ENCODE measurements around the gene TMEM190.
A peak's percentile ranks its signal among the peaks of the same experiment; 100 is the strongest.

TMEM190 gene

DNA sequence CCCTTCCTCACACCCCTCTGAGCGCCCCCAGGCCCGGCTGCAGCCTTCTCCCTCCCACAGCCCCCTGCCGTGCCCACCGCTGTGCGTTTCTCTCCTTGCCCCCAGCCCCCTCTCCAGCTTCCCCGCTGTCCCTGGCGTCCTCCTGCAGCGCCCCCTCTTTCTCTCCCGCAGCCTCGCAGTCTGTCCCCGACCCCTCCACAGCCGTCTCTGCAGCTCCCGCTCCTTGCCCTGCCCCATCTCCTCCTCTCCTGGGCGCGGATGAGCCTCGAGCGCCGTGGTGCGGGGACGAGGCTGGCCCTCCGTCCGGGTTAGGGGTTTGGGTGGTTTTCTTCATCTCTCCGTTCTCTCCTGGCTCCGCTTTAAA lies 35.9 kb upstream of the TMEM190 start (continued):
- 0 out of 2 replicates have a peak, but pooled peaks have one; percentile 22 for TF ChIP-seq ZBTB8A (tag by site-specific recombination; IDR thresholded peaks at IDR 0.05)
- TF ChIP-seq, protein P1, sequence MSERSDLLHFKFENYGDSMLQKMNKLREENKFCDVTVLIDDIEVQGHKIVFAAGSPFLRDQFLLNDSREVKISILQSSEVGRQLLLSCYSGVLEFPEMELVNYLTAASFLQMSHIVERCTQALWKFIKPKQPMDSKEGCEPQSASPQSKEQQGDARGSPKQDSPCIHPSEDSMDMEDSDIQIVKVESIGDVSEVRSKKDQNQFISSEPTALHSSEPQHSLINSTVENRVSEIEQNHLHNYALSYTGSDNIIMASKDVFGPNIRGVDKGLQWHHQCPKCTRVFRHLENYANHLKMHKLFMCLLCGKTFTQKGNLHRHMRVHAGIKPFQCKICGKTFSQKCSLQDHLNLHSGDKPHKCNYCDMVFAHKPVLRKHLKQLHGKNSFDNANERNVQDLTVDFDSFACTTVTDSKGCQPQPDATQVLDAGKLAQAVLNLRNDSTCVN (tag by site-specific recombination; optimal IDR thresholded peaks at IDR 0.05): peak; percentile 38
- TF ChIP-seq ZNF664 (tag by site-specific recombination; IDR thresholded peaks at IDR 0.05): no peak
- no peak for TF ChIP-seq ZNF571 (tag by site-specific recombination; IDR thresholded peaks at IDR 0.05)
- no peak for TF ChIP-seq ZNF830 (tag by site-specific recombination; IDR thresholded peaks at IDR 0.05; ENCODE audit: low read depth)
- peak; percentile 13; the same call in 1 of the 2 replicates for TF ChIP-seq ZNF391 (tag by site-specific recombination; IDR thresholded peaks at IDR 0.05; ENCODE audit: borderline replicate concordance, low read depth)
- no peak for TF ChIP-seq ZNF169 (tag by site-specific recombination; IDR thresholded peaks at IDR 0.05)
- no peak for TF ChIP-seq OSR2 (tag by site-specific recombination; IDR thresholded peaks at IDR 0.05)
- TF ChIP-seq, protein P2, sequence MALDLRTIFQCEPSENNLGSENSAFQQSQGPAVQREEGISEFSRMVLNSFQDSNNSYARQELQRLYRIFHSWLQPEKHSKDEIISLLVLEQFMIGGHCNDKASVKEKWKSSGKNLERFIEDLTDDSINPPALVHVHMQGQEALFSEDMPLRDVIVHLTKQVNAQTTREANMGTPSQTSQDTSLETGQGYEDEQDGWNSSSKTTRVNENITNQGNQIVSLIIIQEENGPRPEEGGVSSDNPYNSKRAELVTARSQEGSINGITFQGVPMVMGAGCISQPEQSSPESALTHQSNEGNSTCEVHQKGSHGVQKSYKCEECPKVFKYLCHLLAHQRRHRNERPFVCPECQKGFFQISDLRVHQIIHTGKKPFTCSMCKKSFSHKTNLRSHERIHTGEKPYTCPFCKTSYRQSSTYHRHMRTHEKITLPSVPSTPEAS (tag by site-specific recombination; IDR thresholded peaks at IDR 0.05): no peak
- no peak for TF ChIP-seq ZNF37A (tag by site-specific recombination; IDR thresholded peaks at IDR 0.05)
- no peak for TF ChIP-seq TRIM28 (IDR thresholded peaks at IDR 0.05; ENCODE audit: borderline replicate concordance, low read length)
- TF ChIP-seq ZNF354C (tag by site-specific recombination; IDR thresholded peaks at IDR 0.05; ENCODE audit: borderline replicate concordance, low read depth): no peak
- TF ChIP-seq, protein P3, sequence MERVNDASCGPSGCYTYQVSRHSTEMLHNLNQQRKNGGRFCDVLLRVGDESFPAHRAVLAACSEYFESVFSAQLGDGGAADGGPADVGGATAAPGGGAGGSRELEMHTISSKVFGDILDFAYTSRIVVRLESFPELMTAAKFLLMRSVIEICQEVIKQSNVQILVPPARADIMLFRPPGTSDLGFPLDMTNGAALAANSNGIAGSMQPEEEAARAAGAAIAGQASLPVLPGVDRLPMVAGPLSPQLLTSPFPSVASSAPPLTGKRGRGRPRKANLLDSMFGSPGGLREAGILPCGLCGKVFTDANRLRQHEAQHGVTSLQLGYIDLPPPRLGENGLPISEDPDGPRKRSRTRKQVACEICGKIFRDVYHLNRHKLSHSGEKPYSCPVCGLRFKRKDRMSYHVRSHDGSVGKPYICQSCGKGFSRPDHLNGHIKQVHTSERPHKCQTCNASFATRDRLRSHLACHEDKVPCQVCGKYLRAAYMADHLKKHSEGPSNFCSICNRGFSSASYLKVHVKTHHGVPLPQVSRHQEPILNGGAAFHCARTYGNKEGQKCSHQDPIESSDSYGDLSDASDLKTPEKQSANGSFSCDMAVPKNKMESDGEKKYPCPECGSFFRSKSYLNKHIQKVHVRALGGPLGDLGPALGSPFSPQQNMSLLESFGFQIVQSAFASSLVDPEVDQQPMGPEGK (tag by site-specific recombination; IDR thresholded peaks at IDR 0.05): peak; percentile 94
- TF ChIP-seq EGR2 (tag by site-specific recombination; IDR thresholded peaks at IDR 0.05; ENCODE audit: low read depth): 0 out of 2 replicates have a peak, but pooled peaks have one; percentile 19
- TF ChIP-seq ZNF311 (tag by site-specific recombination; IDR thresholded peaks at IDR 0.05; ENCODE audit: borderline replicate concordance): no peak
- TF ChIP-seq, protein P4, sequence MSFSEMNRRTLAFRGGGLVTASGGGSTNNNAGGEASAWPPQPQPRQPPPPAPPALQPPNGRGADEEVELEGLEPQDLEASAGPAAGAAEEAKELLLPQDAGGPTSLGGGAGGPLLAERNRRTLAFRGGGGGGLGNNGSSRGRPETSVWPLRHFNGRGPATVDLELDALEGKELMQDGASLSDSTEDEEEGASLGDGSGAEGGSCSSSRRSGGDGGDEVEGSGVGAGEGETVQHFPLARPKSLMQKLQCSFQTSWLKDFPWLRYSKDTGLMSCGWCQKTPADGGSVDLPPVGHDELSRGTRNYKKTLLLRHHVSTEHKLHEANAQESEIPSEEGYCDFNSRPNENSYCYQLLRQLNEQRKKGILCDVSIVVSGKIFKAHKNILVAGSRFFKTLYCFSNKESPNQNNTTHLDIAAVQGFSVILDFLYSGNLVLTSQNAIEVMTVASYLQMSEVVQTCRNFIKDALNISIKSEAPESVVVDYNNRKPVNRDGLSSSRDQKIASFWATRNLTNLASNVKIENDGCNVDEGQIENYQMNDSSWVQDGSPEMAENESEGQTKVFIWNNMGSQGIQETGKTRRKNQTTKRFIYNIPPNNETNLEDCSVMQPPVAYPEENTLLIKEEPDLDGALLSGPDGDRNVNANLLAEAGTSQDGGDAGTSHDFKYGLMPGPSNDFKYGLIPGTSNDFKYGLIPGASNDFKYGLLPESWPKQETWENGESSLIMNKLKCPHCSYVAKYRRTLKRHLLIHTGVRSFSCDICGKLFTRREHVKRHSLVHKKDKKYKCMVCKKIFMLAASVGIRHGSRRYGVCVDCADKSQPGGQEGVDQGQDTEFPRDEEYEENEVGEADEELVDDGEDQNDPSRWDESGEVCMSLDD (tag by site-specific recombination; IDR thresholded peaks at IDR 0.05): peak; percentile 60; the same call in 1 of the 2 replicates
- 0 out of 2 replicates have a peak, but pooled peaks have one; percentile 9 for TF ChIP-seq ZNF341 (tag by site-specific recombination; IDR thresholded peaks at IDR 0.05; ENCODE audit: low read depth)
- no peak for TF ChIP-seq ZNF518A (tag by site-specific recombination; conservative IDR thresholded peaks at IDR 0.05; ENCODE audit: low read depth)
- TF ChIP-seq, protein P5, sequence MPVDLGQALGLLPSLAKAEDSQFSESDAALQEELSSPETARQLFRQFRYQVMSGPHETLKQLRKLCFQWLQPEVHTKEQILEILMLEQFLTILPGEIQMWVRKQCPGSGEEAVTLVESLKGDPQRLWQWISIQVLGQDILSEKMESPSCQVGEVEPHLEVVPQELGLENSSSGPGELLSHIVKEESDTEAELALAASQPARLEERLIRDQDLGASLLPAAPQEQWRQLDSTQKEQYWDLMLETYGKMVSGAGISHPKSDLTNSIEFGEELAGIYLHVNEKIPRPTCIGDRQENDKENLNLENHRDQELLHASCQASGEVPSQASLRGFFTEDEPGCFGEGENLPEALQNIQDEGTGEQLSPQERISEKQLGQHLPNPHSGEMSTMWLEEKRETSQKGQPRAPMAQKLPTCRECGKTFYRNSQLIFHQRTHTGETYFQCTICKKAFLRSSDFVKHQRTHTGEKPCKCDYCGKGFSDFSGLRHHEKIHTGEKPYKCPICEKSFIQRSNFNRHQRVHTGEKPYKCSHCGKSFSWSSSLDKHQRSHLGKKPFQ (tag by site-specific recombination; IDR thresholded peaks at IDR 0.05): no peak
- TF ChIP-seq ZNF558 (tag by site-specific recombination; IDR thresholded peaks at IDR 0.05): no peak
- peak; percentile 100 for TF ChIP-seq ZIC2 (tag by site-specific recombination; IDR thresholded peaks at IDR 0.05)
- TF ChIP-seq ZNF654 (tag by site-specific recombination; IDR thresholded peaks at IDR 0.05; ENCODE audit: low read depth): no peak
- TF ChIP-seq PRDM6 (tag by site-specific recombination; IDR thresholded peaks at IDR 0.05): no peak
- TF ChIP-seq ZNF600 (tag by site-specific recombination; IDR thresholded peaks at IDR 0.05): 0 out of 2 replicates have a peak, but pooled peaks have one; percentile 15
- TF ChIP-seq BCL11A (tag by site-specific recombination; IDR thresholded peaks at IDR 0.05; ENCODE audit: low read depth): peak; percentile 49; the same call in 1 of the 2 replicates

Measured in HEK293 (cell line).